PC-3 (cell line): ENCODE results near the gene PLIN3.

ENCODE experiments used
- CTCF ChIP-seq: fragments of 300-600 bp; sonication (generic); conservative IDR thresholded peaks from 2 replicates; pipeline ENCODE4 v1.5.1; 2017; ENCODE audit warnings: antibody characterized with exemption, low read depth, mild to moderate bottlenecking, low read length
- EZH2 ChIP-seq: fragments of 300-600 bp; sonication (generic); IDR thresholded peaks from one replicate; pipeline ENCODE4 v1.6.1; 2017; ENCODE audit warnings: antibody characterized with exemption, mild to moderate bottlenecking, low read length; ENCODE audit not compliant: unreplicated experiment

DNA sequence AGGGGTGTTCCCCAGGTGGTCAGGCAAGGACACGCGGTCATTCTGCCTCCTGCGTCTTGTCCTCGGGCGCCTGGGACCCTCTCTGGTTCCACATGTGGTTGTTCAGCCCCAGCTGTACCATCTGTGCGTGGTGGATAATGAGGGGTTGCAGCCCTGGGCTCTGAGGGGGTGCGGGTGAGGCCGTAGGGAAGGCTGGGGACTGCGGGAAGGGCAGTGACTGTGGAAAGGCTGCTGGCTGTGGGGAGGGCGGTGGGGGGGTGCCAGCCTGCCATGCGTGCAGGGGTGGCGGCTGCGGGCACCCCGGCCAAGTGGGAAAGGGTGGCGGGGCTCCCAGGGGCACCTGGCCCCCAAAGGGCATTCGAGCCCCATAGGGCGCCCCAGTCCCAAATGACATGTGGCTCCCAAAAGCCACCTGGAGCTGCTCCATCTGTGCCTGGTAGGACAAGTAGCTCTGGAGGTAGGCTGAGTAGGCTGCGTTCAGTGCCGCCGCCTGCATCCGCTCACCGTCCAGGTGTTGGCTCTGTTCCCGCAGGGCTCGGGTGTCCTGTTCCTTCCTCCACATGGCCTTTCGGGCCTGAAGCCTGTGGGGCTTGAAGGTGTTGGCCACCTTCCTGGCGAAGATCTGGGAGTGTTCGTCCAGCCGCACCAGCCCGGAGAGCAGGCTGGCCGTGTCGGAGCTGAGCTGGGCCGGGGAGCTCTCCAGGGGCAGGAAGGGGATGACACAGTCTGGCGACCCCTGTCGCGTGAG, 51.1 kb downstream of the PLIN3 start:
- TF ChIP-seq CTCF = no peak
- TF ChIP-seq EZH2 = no peak
